Glutamatergic neuron (in vitro differentiated cells): Measurements from ENCODE around the gene UBXN1. TPM values are rescaled to one million over a fixed set of nuclear protein-coding genes. Genes with fewer than 3 reads are reported as not detected.

ENCODE experiments used
- DNase-seq: peaks from one replicate; pipeline ENCODE4 v3.0.0; 2022
- H3K27ac Mint-ChIP-seq: one replicate; pipeline ENCODE4 v1.8.0; 2020; ENCODE audit warnings: mild to moderate bottlenecking, mixed read lengths, inconsistent platforms; ENCODE audit not compliant: unreplicated experiment
- H3K27me3 Mint-ChIP-seq: one replicate; pipeline ENCODE4 v1.8.0; 2020; ENCODE audit warnings: mild to moderate bottlenecking, moderate library complexity, mixed read lengths, inconsistent platforms; ENCODE audit not compliant: unreplicated experiment
- H3K36me3 Mint-ChIP-seq: one replicate; pipeline ENCODE4 v1.8.0; 2020; ENCODE audit warnings: mild to moderate bottlenecking, mixed read lengths, inconsistent platforms; ENCODE audit not compliant: unreplicated experiment
- H3K4me1 Mint-ChIP-seq: one replicate; pipeline ENCODE4 v1.8.0; 2020; ENCODE audit warnings: mild to moderate bottlenecking, low read depth, mixed read lengths, inconsistent platforms; ENCODE audit not compliant: unreplicated experiment
- H3K4me3 Mint-ChIP-seq: one replicate; pipeline ENCODE4 v1.8.0; 2020; ENCODE audit warnings: mild to moderate bottlenecking, mixed read lengths, inconsistent platforms; ENCODE audit not compliant: unreplicated experiment
- H3K9me3 Mint-ChIP-seq: one replicate; pipeline ENCODE4 v1.8.0; 2020; ENCODE audit warnings: mild to moderate bottlenecking, moderate library complexity, mixed read lengths, inconsistent platforms; ENCODE audit not compliant: unreplicated experiment
- total RNA-seq: library from RNA; stranded (reverse); fragmentation: NEBNext Ultra II Directional; extraction: Animal tissue kit (Norgen Biotek cat#: 25700); gene quantifications from one replicate; pipeline ENCODE4 v1.2.1, GENCODE V29; 2021; ENCODE audit not compliant: unreplicated experiment
- TF ChIP-seq, protein P1 (sequence below): fragments of 200-600 bp; sonication (generic); IDR thresholded peaks from one replicate; pipeline ENCODE4 v1.5.0; 2021; ENCODE audit not compliant: partially characterized antibody, unreplicated experiment

UBXN1 gene
- total RNA-seq, 1 donor from 2014 or later, result 146 TPM

DNA sequence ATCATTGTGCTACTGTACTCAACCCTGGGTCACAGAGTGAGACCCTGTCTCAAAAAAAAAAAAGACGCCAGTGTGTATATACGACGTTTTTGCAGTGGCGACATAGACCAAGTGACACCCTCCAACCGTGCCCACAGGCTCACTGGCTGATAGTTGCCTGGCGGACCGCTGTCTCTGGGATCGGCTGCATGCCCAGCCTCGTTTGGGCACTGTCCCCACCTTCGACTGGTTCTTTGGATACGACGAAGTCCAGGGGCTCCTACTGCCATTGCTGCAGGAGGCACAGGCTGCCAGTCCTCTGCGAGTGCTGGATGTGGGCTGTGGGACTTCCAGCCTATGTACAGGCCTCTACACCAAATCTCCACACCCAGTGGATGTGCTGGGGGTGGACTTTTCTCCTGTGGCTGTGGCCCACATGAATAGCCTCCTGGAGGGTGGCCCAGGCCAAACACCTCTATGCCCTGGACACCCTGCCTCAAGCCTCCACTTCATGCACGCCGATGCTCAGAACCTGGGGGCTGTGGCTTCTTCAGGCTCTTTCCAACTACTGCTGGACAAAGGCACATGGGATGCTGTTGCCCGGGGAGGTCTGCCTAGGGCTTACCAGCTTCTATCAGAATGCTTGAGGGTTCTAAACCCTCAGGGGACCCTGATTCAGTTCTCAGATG is 12.5 kb downstream of the UBXN1 start:
- H3K9me3 Mint-ChIP-seq, result peaks cover 13% of the 10 kb centered on the region
- H3K4me3 Mint-ChIP-seq, result peak overlapping the region; percentile 96
- TF ChIP-seq, protein P1, sequence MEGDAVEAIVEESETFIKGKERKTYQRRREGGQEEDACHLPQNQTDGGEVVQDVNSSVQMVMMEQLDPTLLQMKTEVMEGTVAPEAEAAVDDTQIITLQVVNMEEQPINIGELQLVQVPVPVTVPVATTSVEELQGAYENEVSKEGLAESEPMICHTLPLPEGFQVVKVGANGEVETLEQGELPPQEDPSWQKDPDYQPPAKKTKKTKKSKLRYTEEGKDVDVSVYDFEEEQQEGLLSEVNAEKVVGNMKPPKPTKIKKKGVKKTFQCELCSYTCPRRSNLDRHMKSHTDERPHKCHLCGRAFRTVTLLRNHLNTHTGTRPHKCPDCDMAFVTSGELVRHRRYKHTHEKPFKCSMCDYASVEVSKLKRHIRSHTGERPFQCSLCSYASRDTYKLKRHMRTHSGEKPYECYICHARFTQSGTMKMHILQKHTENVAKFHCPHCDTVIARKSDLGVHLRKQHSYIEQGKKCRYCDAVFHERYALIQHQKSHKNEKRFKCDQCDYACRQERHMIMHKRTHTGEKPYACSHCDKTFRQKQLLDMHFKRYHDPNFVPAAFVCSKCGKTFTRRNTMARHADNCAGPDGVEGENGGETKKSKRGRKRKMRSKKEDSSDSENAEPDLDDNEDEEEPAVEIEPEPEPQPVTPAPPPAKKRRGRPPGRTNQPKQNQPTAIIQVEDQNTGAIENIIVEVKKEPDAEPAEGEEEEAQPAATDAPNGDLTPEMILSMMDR, result no peak
- peaks cover 13% of the 10 kb centered on the region for H3K4me1 Mint-ChIP-seq
- H3K27ac Mint-ChIP-seq, result peak overlapping the region; percentile 59
- no peaks in the 10 kb centered on the region for H3K36me3 Mint-ChIP-seq
- peaks cover 7% of the 10 kb centered on the region for H3K27me3 Mint-ChIP-seq
- no peak for DNase-seq

GRCh38 chr11:62665599-62666258 is 13.1 kb downstream of the UBXN1 start:
- peak overlapping the region; percentile 96 for H3K4me3 Mint-ChIP-seq
- no peaks in the 10 kb centered on the region for H3K36me3 Mint-ChIP-seq
- TF ChIP-seq, protein P1, result no peak
- H3K9me3 Mint-ChIP-seq, result peaks cover 13% of the 10 kb centered on the region
- peaks cover 4% of the 10 kb centered on the region for H3K27me3 Mint-ChIP-seq
- H3K4me1 Mint-ChIP-seq, result peaks cover 10% of the 10 kb centered on the region
- H3K27ac Mint-ChIP-seq, result peak overlapping the region; percentile 94
- peak; percentile 50 for DNase-seq

DNA sequence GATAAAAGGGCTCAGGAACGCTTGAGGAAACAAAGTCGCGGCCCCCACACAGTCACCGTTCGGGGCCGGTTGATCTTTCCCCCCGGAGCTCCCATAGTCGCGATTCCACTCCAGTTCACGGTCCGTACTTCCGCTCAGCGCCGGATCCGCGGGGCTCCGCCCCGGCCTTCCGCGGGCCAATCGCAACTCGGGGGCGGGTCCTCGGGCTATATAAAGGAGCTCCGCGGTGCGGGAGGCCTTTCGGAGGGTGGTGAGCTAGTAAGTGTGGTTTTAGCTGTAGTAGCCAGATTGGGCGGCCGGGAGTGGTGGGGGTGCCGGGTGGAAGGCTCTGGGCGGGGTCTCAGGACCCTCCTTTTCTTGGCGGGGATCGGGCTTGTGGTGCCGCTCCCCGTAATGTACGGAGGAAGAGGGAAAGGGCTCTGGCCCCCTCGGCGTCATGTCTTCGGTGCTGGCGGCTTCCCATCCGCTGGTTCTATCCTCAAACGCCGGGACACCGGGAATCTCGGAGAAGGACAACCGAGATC is 13.7 kb downstream of the UBXN1 start, which contains the start of the genes C11orf98 and CSKMT:
Gene C11orf98, minus strand, starts transcription at position 136 of the 524 bp plus-strand sequence. Its CDS starts 41 bp downstream, at position 95.
Gene CSKMT, plus strand, starts transcription at position 238 of the 524 bp plus-strand sequence. CDS start 568 bp downstream, outside the sequence.
- H3K36me3 Mint-ChIP-seq, result no peaks in the 10 kb centered on the region
- peaks cover 13% of the 10 kb centered on the region for H3K9me3 Mint-ChIP-seq
- DNase-seq, result peak; percentile 97
- peaks cover 4% of the 10 kb centered on the region for H3K27me3 Mint-ChIP-seq
- H3K27ac Mint-ChIP-seq, result peak within 1 kb of the TSS; percentile 94
- TF ChIP-seq, protein P1, result no peak
- H3K4me3 Mint-ChIP-seq, result peak within 1 kb of the TSS; percentile 96
- peaks cover 10% of the 10 kb centered on the region for H3K4me1 Mint-ChIP-seq

GRCh38 chr11:62664405-62665074 is 14.3 kb downstream of the UBXN1 start:
- TF ChIP-seq, protein P1, result no peak
- no peaks in the 10 kb centered on the region for H3K36me3 Mint-ChIP-seq
- peak overlapping the region; percentile 64 for H3K27ac Mint-ChIP-seq
- peaks cover 13% of the 10 kb centered on the region for H3K9me3 Mint-ChIP-seq
- peak; percentile 73 for DNase-seq
- peak overlapping the region; percentile 96 for H3K4me3 Mint-ChIP-seq
- H3K4me1 Mint-ChIP-seq, result peaks cover 7% of the 10 kb centered on the region
- peaks cover 4% of the 10 kb centered on the region for H3K27me3 Mint-ChIP-seq
